22Rv1 (cell line): Measurements from ENCODE around the gene COX6B1.

ENCODE experiments used
- CTCF ChIP-seq: fragments of 450-650 bp; IDR thresholded peaks from 2 replicates; pipeline ENCODE4 v1.5.1; 2017; ENCODE audit warnings: mild to moderate bottlenecking
- ZFX ChIP-seq: fragments of 450-650 bp; IDR thresholded peaks from 2 replicates; pipeline ENCODE4 v1.6.1; 2017; ENCODE audit warnings: antibody characterized with exemption, borderline replicate concordance

- TF ChIP-seq CTCF (peak; percentile 12; the same call in 1 of the 2 replicates), ZFX (no peak)
Observed at GRCh38 chr19:35643255-35644205, 4.6 kb upstream of the COX6B1 start.
